H1 (cell line): ENCODE data around the gene RRAGC. TPM values are rescaled to one million over a fixed set of nuclear protein-coding genes. Genes with fewer than 3 reads are reported as not detected.

ENCODE experiments used
- CTCF ChIA-PET: fragments of 300-600 bp; sonication (Branson Sonifier 250); formaldehyde crosslinking; loops from one replicate; lab custom pipeline; 2021; ENCODE audit not compliant: partially characterized antibody; lab: Charles Lee
- POLR2A ChIA-PET: fragments of 300-600 bp; sonication (Branson Sonifier 250); formaldehyde crosslinking; loops from one replicate; lab custom pipeline; 2021; ENCODE audit warnings: inconsistent platforms; ENCODE audit not compliant: partially characterized antibody; lab: Charles Lee
- DNase-seq, 2 experiments: peaks; one replicate each; pipeline versions ENCODE4 v3.0.0 to v3.0.0-alpha.2; 2010 to 2022; ENCODE audit warnings: low spot score in 2 of 2, low read depth in 1 of 2, mixed read lengths in 1 of 2
- FAIRE-seq: peaks from 2 replicates; lab custom pipeline; 2011; peaks lifted over from hg19 to GRCh38; lab: Jason Lieb, UNC
- H2AFZ ChIP-seq: 2 replicates; pipeline ENCODE4 v1.8.1; 2012; ENCODE audit warnings: low read length, inconsistent platforms
- H2AK5ac ChIP-seq: 2 replicates; pipeline ENCODE4 v1.6.1; 2013; ENCODE audit warnings: low read depth, low read length
- H2BK120ac ChIP-seq: replicated peaks from 2 replicates; pipeline ENCODE3; 2013; ENCODE audit warnings: low read depth, low read length, inconsistent platforms
- H2BK12ac ChIP-seq: 2 replicates; pipeline ENCODE4 v1.6.1; 2013; ENCODE audit warnings: low read depth, low read length
- H2BK15ac ChIP-seq: 2 replicates; pipeline ENCODE4 v1.6.1; 2013; ENCODE audit warnings: low read length
- H2BK20ac ChIP-seq: 2 replicates; pipeline ENCODE4 v1.6.1; 2013; ENCODE audit warnings: low read length
- H2BK5ac ChIP-seq: 2 replicates; pipeline ENCODE4 v1.6.1; 2013; ENCODE audit warnings: low read depth, low read length
- H3K14ac ChIP-seq: 2 replicates; pipeline ENCODE4 v1.6.1; 2013; ENCODE audit warnings: inconsistent platforms; ENCODE audit not compliant: insufficient read length
- H3K18ac ChIP-seq: 2 replicates; pipeline ENCODE4 v1.6.1; 2013; ENCODE audit warnings: low read length; ENCODE audit errors: extremely low read depth
- H3K23ac ChIP-seq: 2 replicates; pipeline ENCODE4 v1.6.1; 2013; ENCODE audit warnings: inconsistent platforms; ENCODE audit not compliant: insufficient read length
- H3K23me2 ChIP-seq: 2 replicates; pipeline ENCODE4 v1.6.1; 2013; ENCODE audit warnings: low read depth, low read length
- H3K27ac ChIP-seq: 2 replicates; pipeline ENCODE4 v1.6.1; 2011; ENCODE audit warnings: low read depth, low read length, inconsistent platforms
- H3K27me3 ChIP-seq, 4 experiments: replicated peaks in 1 of 4; 1 replicate in 1 of 4; 2 replicates in 3 of 4; pipeline versions ENCODE4 v1.6.1 to v1.8.1; 2011 to 2013; ENCODE audit warnings: low read length in 3 of 4, mild to moderate bottlenecking in 3 of 4, inconsistent platforms in 2 of 4, mixed read lengths in 2 of 4, moderate library complexity in 1 of 4; ENCODE audit not compliant: control insufficient read depth in 3 of 4, insufficient read depth in 3 of 4; ENCODE audit errors: extremely low read depth in 1 of 4
- H3K36me3 ChIP-seq, 4 experiments: 2 replicates each; pipeline versions ENCODE4 v1.6.1 to v1.8.1; 2011 to 2013; ENCODE audit warnings: mild to moderate bottlenecking in 4 of 4, low read length in 3 of 4, moderate library complexity in 2 of 4, control low read depth in 1 of 4, inconsistent platforms in 1 of 4; ENCODE audit not compliant: insufficient read depth in 4 of 4, control insufficient read depth in 2 of 4
- H3K4ac ChIP-seq: replicated peaks from 2 replicates; pipeline ENCODE3; 2013; ENCODE audit warnings: low read length, low read depth, mixed read lengths, inconsistent platforms; ENCODE audit not compliant: insufficient read length
- H3K4me1 ChIP-seq, 4 experiments: replicated peaks in 1 of 4; 1 replicate in 1 of 4; 2 replicates in 3 of 4; pipeline versions ENCODE4 v1.6.1 to v1.8.1; 2011 to 2013; ENCODE audit warnings: low read length in 3 of 4, inconsistent platforms in 2 of 4, mixed read lengths in 1 of 4; ENCODE audit not compliant: insufficient read depth in 4 of 4, control insufficient read depth in 3 of 4
- H3K4me2 ChIP-seq, 2 experiments: 2 replicates each; pipeline versions ENCODE4 v1.6.1 to v1.8.1; 2011 to 2013; ENCODE audit warnings: low read depth in 2 of 2, low read length in 2 of 2, control low read depth in 1 of 2, inconsistent platforms in 1 of 2, mild to moderate bottlenecking in 1 of 2; ENCODE audit not compliant: insufficient read depth in 1 of 2
- H3K4me3 ChIP-seq, 4 experiments: fragments of 200-600, 300-600 bp in 1 of 4; sonication (generic), shearing (Covaris generic), sonication (Bioruptor Twin) in 1 of 4; 2 replicates each; pipeline versions ENCODE4 v1.5.1 to v1.8.1; 2011 to 2016; ENCODE audit warnings: low read length in 4 of 4, low read depth in 3 of 4, control low read depth in 2 of 4, inconsistent platforms in 2 of 4, mild to moderate bottlenecking in 2 of 4, mixed read lengths in 1 of 4, moderate library complexity in 1 of 4; ENCODE audit not compliant: insufficient read depth in 2 of 4; ENCODE audit errors: extremely low read depth in 1 of 4
- H3K56ac ChIP-seq: replicated peaks from 2 replicates; pipeline ENCODE3; 2013; ENCODE audit warnings: low read depth, mild to moderate bottlenecking, mixed read lengths, low read length, inconsistent platforms; ENCODE audit not compliant: insufficient read length
- H3K79me1 ChIP-seq: 2 replicates; pipeline ENCODE4 v1.6.1; 2013; ENCODE audit warnings: low read depth, low read length, control low read depth
- H3K79me2 ChIP-seq, 2 experiments: 2 replicates each; pipeline versions ENCODE4 v1.6.1 to v1.8.1; 2012 to 2013; ENCODE audit warnings: low read length in 2 of 2, mild to moderate bottlenecking in 2 of 2, inconsistent platforms in 1 of 2; ENCODE audit not compliant: insufficient read depth in 2 of 2, control insufficient read depth in 1 of 2
- H3K9ac ChIP-seq, 4 experiments: replicated peaks in 1 of 4; 1 replicate in 1 of 4; 2 replicates in 3 of 4; pipeline versions ENCODE4 v1.6.1 to v1.8.1; 2011 to 2013; ENCODE audit warnings: low read depth in 3 of 4, low read length in 3 of 4, control low read depth in 2 of 4, mild to moderate bottlenecking in 2 of 4, moderate library complexity in 2 of 4, inconsistent platforms in 1 of 4; ENCODE audit errors: extremely low read depth in 1 of 4
- H3K9me3 ChIP-seq, 2 experiments: 2 replicates each; pipeline versions ENCODE4 v1.6.1 to v1.8.1; 2012 to 2013; ENCODE audit warnings: mild to moderate bottlenecking in 2 of 2, moderate library complexity in 2 of 2, control low read depth in 1 of 2, inconsistent platforms in 1 of 2, low read depth in 1 of 2, low read length in 1 of 2, mixed read lengths in 1 of 2; ENCODE audit not compliant: insufficient read depth in 2 of 2
- H4K20me1 ChIP-seq, 2 experiments: replicated peaks in 1 of 2; 2 replicates each; pipeline versions ENCODE3 to v1.8.1; 2011 to 2013; ENCODE audit warnings: inconsistent platforms in 2 of 2, low read length in 2 of 2, mild to moderate bottlenecking in 1 of 2; ENCODE audit not compliant: insufficient read depth in 2 of 2, control insufficient read depth in 1 of 2
- H4K5ac ChIP-seq: 2 replicates; pipeline ENCODE4 v1.6.1; 2013; ENCODE audit warnings: low read length, low read depth, mixed read lengths, inconsistent platforms; ENCODE audit not compliant: insufficient read length
- H4K8ac ChIP-seq: 2 replicates; pipeline ENCODE4 v1.8.0; 2013; ENCODE audit warnings: mild to moderate bottlenecking, moderate library complexity, low read length, inconsistent platforms; ENCODE audit not compliant: insufficient read depth; ENCODE audit errors: extremely low read depth
- H4K91ac ChIP-seq: replicated peaks from 2 replicates; pipeline ENCODE3; 2013; ENCODE audit warnings: low read length, mixed read lengths, inconsistent platforms; ENCODE audit not compliant: insufficient read length
- MAX ChIP-seq: IDR thresholded peaks from 2 replicates; pipeline ENCODE4 v1.6.1; 2012; ENCODE audit warnings: inconsistent platforms
- SAP30 ChIP-seq: fragments of 300-600 bp; sonication (generic); IDR thresholded peaks from 2 replicates; pipeline ENCODE4 v1.7.1; 2012; ENCODE audit warnings: low read length, moderate library complexity, mild to moderate bottlenecking, inconsistent platforms; ENCODE audit not compliant: insufficient read depth, insufficient replicate concordance
- ZNF274 ChIP-seq: IDR thresholded peaks from 2 replicates; pipeline ENCODE4 v1.7.0; 2012; ENCODE audit warnings: low read length, borderline replicate concordance; ENCODE audit errors: extremely low read depth
- WGBS, 2 experiments: shearing (Covaris generic) in 1 of 2; methylation state at CpG; one replicate each; pipeline versions ENCODE4 v1.1.6 to v1.1.7; 2013 to 2015; ENCODE audit warnings: low lambda C conversion rate in 2 of 2, mixed read lengths in 2 of 2, inconsistent platforms in 1 of 2, low coverage in 1 of 2, missing lambda C conversion rate in 1 of 2; ENCODE audit not compliant: insufficient replicate concordance in 2 of 2, insufficient coverage in 1 of 2, insufficient read length in 1 of 2; ENCODE audit errors: extremely low coverage in 1 of 2, missing lambda C conversion rate in 1 of 2; 5-methylcytosine and 5-hydroxymethylcytosine counted together
- polyA plus RNA-seq, 7 experiments: library from polyadenylated mRNA; depleted of rRNA in 3 of 7; stranded (reverse) in 5 of 7; unstranded in 2 of 7; fragments of >200 nt in 5 of 7; fragments of 200-250 nt in 2 of 7; gene quantifications; 1 replicate in 5 of 7; 2 replicates in 1 of 7; 4 replicates in 1 of 7; pipeline versions ENCODE4 v1.2.1 to v1.2.3, GENCODE V29; 2011 to 2013; ENCODE audit warnings: missing spikeins in 2 of 7, mixed read lengths in 2 of 7
- total RNA-seq: library from RNA; stranded (reverse); fragmentation: NEBNext Ultra II Directional; extraction: Animal tissue kit (Norgen Biotek cat#: 25700); gene quantifications from 2 replicates; pipeline ENCODE4 v1.2.1, GENCODE V29; 2021

RRAGC gene
- total and polyA plus RNA-seq, 2 of the 8 experiments (the other 6 are each of a cell fraction or from before 2014, with no cell fraction given): 12.0 to 16.5 TPM

- Histone ChIP-seq H3K36me3 (no peaks in the 10 kb centered on the region), H2AK5ac (no peak overlapping the region), H3K23me2 (peaks cover 6% of the 10 kb centered on the region; the same call in 1 of the 2 replicates), H2BK12ac (no peak overlapping the region), H4K20me1 (no peaks in the 10 kb centered on the region), H2AFZ (no peak overlapping the region), H3K4me2 (peak overlapping the region; percentile 71 to 82), H4K91ac (no peak overlapping the region), H2BK20ac (no peak overlapping the region), H3K79me1 (peaks cover 4% of the 10 kb centered on the region; the same call in 1 of the 2 replicates), H4K5ac (no peak overlapping the region), H4K8ac (0 out of 2 replicates have a peak overlapping the region, but pooled peaks have one; percentile 57), H3K4me3 (peak overlapping the region; percentile 68 to 78 (median 72)), H2BK15ac (no peak overlapping the region), H3K23ac (no peak overlapping the region), H3K79me2 (peaks cover 0 to 4% of the 10 kb centered on the region in 2 experiments; a peak in 3 of 4 replicates), H3K27ac (no peak overlapping the region), H3K9ac (peak overlapping the region in 3 of 4 experiments; percentile 52 to 65 (median 54); a peak in 5 of 7 replicates), H3K4me1 (peaks cover 0 to 3% (median under 1%) of the 10 kb centered on the region in 4 experiments; a peak in 3 of 7 replicates), H3K4ac (no peak overlapping the region), H3K56ac (no peak overlapping the region), H2BK5ac (no peak overlapping the region), H2BK120ac (no peak overlapping the region), H3K18ac (no peak overlapping the region), H3K27me3 (no peaks in the 10 kb centered on the region), H3K9me3 (no peaks in the 10 kb centered on the region), H3K14ac (no peak overlapping the region)
- 18% methylated on average over 12 of the region's 25 CpGs; no CpG with 5 or more reads in 1 of the 2 experiments for WGBS, 2 experiments
- POLR2A ChIA-PET: interaction anchor here (0.8 to 1.9 kb wide), 6 partner anchors 12 to 154 kb away, joined by 3 to 6 read pairs (median 4); partner anchors contain the start of gene NDUFS5
- TF ChIP-seq ZNF274: no peak
- TF ChIP-seq MAX: no peak
- peak; percentile 50 for TF ChIP-seq SAP30
- FAIRE-seq (no peak), DNase-seq (no peak)
- CTCF ChIA-PET: interaction anchor here (1.0 to 1.3 kb wide), 4 partner anchors 9 to 319 kb away, joined by 3 to 4 read pairs (median 4); partner anchors contain the start of gene GJA9
These were observed 12.9 kb upstream of the RRAGC start for GRCh38 chr1:38872401-38873026.
